Fibroblast of lung (primary cell): ENCODE results near the gene TP53INP2.

ENCODE experiments used
- CTCF ChIP-seq, 2 donors: IDR thresholded peaks in 1 of 2; conservative IDR thresholded peaks in 1 of 2; 1 replicate in 1 of 2; 2 replicates in 1 of 2; pipeline ENCODE4 v1.5.1; 2011 to 2012; ENCODE audit warnings: low read length in 2 of 2, control low read depth in 1 of 2, inconsistent platforms in 1 of 2, low read depth in 1 of 2, mild to moderate bottlenecking in 1 of 2
- EZH2 ChIP-seq: IDR thresholded peaks from 2 replicates; pipeline ENCODE4 v1.5.1; 2012; ENCODE audit warnings: low read length, control low read depth, mild to moderate bottlenecking; ENCODE audit errors: missing control alignments

- TF ChIP-seq CTCF (conservative IDR thresholded peaks at IDR 0.05 in 1 of 2, IDR thresholded peaks at IDR 0.05 in 1 of 2; ENCODE audit: low read depth in 1 of 2, low read length in 2 of 2) (no peak), EZH2 (no peak)
These were observed 32.1 kb downstream of the TP53INP2 start for GRCh38 chr20:34736106-34736735.
